Natural killer cell treated with Interleukin-12 subunit alpha and Interleukin-12 subunit beta and Interleukin-15 and Interleukin-18, amount 100 ng/mL, for 72 hours (primary cell): ENCODE measurements around the gene MYH7B. TPM values are rescaled to one million over a fixed set of nuclear protein-coding genes. Genes with fewer than 3 reads are reported as not detected.

ENCODE experiments used
- ATAC-seq, 2 donors: fragments of 150-1000 bp; cut with Tn5 transposase in 1 of 2; sonication (Bioruptor Pico), chemical (Tn5 transposase) in 1 of 2; 2 replicates each; pipeline ENCODE4 v1.10.0; 2021
- DNase-seq: peaks from one replicate; pipeline ENCODE4 v3.0.0; 2022; ENCODE audit warnings: low spot score
- H3K27ac Mint-ChIP-seq, 2 donors: 1 replicate in 1 of 2; 2 replicates in 1 of 2; pipeline ENCODE4 v1.8.0; 2022; ENCODE audit warnings: mixed read lengths in 2 of 2, mild to moderate bottlenecking in 1 of 2, moderate library complexity in 1 of 2
- H3K27me3 Mint-ChIP-seq, 2 donors: 1 replicate in 1 of 2; 2 replicates in 1 of 2; pipeline ENCODE4 v1.8.0; 2022; ENCODE audit warnings: mixed read lengths in 2 of 2
- H3K36me3 Mint-ChIP-seq: one replicate; pipeline ENCODE4 v1.8.0; 2022; ENCODE audit warnings: mixed read lengths
- H3K4me1 Mint-ChIP-seq, 2 donors: 1 replicate in 1 of 2; 2 replicates in 1 of 2; pipeline ENCODE4 v1.8.0; 2022; ENCODE audit warnings: low read depth in 2 of 2, mixed read lengths in 2 of 2, mild to moderate bottlenecking in 1 of 2
- H3K4me3 Mint-ChIP-seq: one replicate; pipeline ENCODE4 v1.8.0; 2022; ENCODE audit warnings: mixed read lengths
- H3K9me3 Mint-ChIP-seq: 2 replicates; pipeline ENCODE4 v1.8.0; 2022; ENCODE audit warnings: mixed read lengths
- total RNA-seq, 2 donors: library from RNA; stranded (reverse); gene quantifications; one replicate each; pipeline ENCODE4 v1.2.3, GENCODE V29; 2022

The MYH7B gene
- total RNA-seq, 2 donors from 2014 or later = 0.19 TPM; not detected in 1

DNA sequence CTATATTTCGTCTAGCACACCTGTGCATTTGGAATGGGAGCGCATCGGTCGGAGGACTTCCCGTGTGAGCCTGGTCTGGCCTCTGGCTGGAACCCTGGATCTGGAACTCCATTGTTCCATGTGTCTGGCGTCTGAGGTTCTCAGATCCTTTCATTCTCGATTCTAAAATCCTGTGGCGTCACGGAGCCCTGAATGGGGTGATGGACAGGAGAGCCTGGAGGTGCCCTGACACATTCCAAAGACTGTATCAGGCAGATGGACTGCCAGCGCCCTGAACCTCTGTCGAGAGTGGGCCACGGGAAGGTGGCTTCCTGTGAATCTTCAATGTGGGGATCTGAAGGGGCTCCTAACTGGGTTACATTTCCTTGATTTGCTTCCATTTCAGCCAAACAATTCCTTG is 20.6 kb downstream of the MYH7B start:
- Mint-ChIP-seq H3K4me3 (no peak overlapping the region), H3K9me3 (no peaks in the 10 kb centered on the region), H3K36me3 (no peaks in the 10 kb centered on the region), H3K27ac (no peak overlapping the region), H3K27me3 (peaks cover 7 to 11% of the 10 kb centered on the region in 2 donors), H3K4me1 (no peaks in the 10 kb centered on the region)
- peak; percentile 44 for DNase-seq
- no peak for ATAC-seq

DNA sequence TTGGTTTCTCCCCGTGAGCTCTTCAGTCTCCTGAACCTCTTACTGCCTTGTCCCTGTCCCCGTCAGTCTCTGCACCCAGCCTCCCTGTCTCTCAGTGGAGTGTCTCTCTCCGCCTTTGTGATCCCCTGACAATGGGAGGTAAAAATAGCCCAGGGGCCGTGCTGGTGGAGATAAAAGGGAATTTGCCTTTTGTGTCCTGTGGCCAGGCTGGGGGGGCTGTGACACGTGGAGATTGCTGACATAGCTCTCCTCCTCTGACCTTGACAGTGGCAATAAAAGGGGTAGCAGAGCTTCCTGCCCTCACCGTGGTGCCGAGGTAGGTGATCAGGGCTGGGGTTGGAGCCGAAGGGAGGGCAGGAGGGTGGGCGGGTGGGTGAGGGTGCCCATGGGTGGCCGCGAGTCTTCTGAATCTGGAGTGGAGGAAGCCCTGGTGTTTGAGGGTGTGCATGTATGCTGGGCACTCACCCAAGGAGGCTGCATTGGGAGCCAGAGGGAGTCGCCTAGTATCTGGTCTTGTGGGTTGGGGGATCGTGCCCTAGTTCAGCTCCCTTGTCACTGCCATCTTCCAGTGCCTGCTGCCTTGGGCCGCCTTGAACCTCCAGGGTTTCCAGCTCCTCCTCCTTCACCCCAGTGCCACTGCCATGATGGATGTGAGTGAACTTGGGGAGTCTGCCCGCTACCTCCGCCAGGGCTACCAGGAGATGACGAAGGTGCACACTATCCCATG is 21.9 kb downstream of the MYH7B start:
- no peak overlapping the region for H3K27ac Mint-ChIP-seq

GRCh38 chr20:34978092-34978744 is 22.6 kb downstream of the MYH7B start:
- H3K36me3 Mint-ChIP-seq = no peaks in the 10 kb centered on the region
- no peaks in the 10 kb centered on the region for H3K9me3 Mint-ChIP-seq
- H3K4me1 Mint-ChIP-seq = no peaks in the 10 kb centered on the region
- no peak overlapping the region for H3K4me3 Mint-ChIP-seq
- peak; percentile 32 for DNase-seq
- no peak overlapping the region for H3K27ac Mint-ChIP-seq
- no peak for ATAC-seq
- H3K27me3 Mint-ChIP-seq = peaks cover 12 to 17% of the 10 kb centered on the region in 2 donors

More for the DNA sequence above, 21.9 kb downstream of the MYH7B start:
- Mint-ChIP-seq H3K4me1 (no peaks in the 10 kb centered on the region), H3K36me3 (no peaks in the 10 kb centered on the region), H3K9me3 (no peaks in the 10 kb centered on the region), H3K4me3 (no peak overlapping the region), H3K27me3 (peaks cover 10 to 11% of the 10 kb centered on the region in 2 donors)
- peak; percentile 39 for DNase-seq
- ATAC-seq = no peak

DNA sequence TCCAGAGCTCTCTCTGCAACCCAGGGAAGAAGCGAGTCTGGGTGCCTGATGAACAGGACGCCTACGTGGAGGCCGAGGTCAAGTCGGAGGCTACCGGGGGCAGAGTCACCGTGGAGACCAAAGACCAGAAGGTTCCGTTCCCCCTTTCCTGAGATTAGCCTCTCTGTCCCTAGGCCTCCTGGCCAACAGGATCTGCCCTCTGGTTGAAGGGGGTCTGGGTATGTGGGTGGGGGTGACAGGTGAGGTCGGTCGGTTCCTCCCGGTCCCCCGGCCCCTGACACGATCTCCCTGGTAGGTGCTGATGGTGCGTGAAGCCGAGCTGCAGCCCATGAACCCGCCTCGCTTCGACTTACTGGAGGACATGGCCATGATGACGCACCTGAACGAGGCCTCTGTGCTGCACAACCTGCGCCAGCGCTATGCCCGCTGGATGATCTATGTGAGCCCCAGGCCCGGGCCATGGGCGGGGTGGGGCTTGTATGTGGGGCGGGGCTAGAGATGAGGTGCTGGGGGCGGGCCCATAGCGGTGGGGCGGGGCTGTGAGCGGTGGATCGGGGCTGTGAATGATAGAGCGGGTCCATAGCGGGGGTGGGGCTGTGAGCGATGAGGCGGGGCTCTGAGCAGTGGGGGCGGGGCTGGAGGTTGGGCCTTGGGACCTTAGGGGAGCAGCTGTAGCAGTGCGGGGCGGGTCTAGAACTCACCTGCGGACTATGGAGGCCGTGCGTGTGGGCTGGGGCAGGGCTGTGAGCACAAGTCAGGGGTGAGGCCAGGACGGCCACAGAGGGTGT is 23.9 kb downstream of the MYH7B start:
- peak; percentile 55 for DNase-seq
- H3K27ac Mint-ChIP-seq = no peak overlapping the region
- H3K27me3 Mint-ChIP-seq = peaks cover 19 to 20% of the 10 kb centered on the region in 2 donors
- H3K36me3 Mint-ChIP-seq = no peaks in the 10 kb centered on the region
- H3K9me3 Mint-ChIP-seq = no peaks in the 10 kb centered on the region
- ATAC-seq = peak; percentile 14 to 47
- no peak overlapping the region for H3K4me3 Mint-ChIP-seq
- no peaks in the 10 kb centered on the region for H3K4me1 Mint-ChIP-seq

- H3K9me3 Mint-ChIP-seq = no peaks in the 10 kb centered on the region
- H3K36me3 Mint-ChIP-seq = no peaks in the 10 kb centered on the region
- DNase-seq (no peak), ATAC-seq (no peak)
- H3K4me3 Mint-ChIP-seq = no peak overlapping the region
- H3K27me3 Mint-ChIP-seq = peaks cover 21 to 24% of the 10 kb centered on the region in 2 donors
- no peak overlapping the region for H3K27ac Mint-ChIP-seq
- peaks cover 0 to 3% of the 10 kb centered on the region in 2 donors for H3K4me1 Mint-ChIP-seq
Observed at GRCh38 chr20:34980543-34981233, 25.0 kb downstream of the MYH7B start.

DNA sequence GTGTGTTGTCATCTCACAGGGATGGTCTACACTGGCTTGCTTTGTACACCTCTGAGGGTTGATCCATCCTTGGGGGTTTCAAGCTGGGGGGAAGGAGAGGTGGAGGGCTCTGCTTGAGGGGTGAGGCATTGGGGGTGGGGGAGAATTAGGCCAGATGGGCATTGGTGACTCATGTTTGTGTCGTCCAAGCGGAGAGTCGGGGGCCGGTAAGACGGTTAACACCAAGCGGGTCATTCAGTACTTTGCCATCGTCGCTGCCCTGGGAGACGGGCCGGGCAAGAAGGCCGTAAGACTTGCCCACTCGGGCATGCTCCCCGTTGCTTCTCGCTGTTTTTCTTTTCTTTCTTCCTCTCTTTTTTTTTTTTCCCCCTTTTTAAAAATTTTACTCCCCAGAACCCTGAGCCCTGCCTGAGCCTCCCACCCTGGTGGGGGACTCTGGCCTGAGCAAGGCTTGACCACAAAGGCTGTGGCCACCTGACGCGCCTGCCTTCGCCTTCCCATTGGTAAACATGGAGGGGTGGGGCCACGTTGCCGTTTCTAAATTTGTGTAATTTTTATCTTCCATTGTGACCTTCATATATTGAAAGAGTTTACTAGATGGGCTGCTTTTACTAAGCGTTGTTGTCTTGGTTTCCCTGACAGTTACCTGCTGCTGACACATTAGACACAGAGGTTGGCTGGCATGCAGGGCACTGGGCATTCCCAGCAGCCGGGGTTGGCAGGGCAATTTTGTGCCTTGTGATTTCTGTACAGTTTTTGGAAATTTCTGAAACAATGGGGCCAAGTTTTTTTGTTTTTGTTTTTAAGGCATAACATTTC is 26.8 kb downstream of the MYH7B start:
- H3K4me3 Mint-ChIP-seq = no peak overlapping the region
- ATAC-seq (no peak), DNase-seq (no peak)
- H3K27ac Mint-ChIP-seq = no peak overlapping the region
- H3K27me3 Mint-ChIP-seq = peaks cover 19 to 21% of the 10 kb centered on the region in 2 donors
- H3K36me3 Mint-ChIP-seq = no peaks in the 10 kb centered on the region
- H3K4me1 Mint-ChIP-seq = peaks cover 0 to 3% of the 10 kb centered on the region in 2 donors
- H3K9me3 Mint-ChIP-seq = no peaks in the 10 kb centered on the region

GRCh38 chr20:34983089-34983820 is 27.6 kb downstream of the MYH7B start:
- no peaks in the 10 kb centered on the region for H3K9me3 Mint-ChIP-seq
- DNase-seq = no peak
- H3K36me3 Mint-ChIP-seq = no peaks in the 10 kb centered on the region
- no peak overlapping the region for H3K4me3 Mint-ChIP-seq
- H3K27me3 Mint-ChIP-seq = peaks cover 16 to 21% of the 10 kb centered on the region in 2 donors
- H3K4me1 Mint-ChIP-seq = peaks cover 0 to 3% of the 10 kb centered on the region in 2 donors
- no peak for ATAC-seq
- no peak overlapping the region for H3K27ac Mint-ChIP-seq

- Mint-ChIP-seq H3K27me3 (peaks cover 16 to 21% of the 10 kb centered on the region in 2 donors), H3K4me1 (peaks cover 0 to 3% of the 10 kb centered on the region in 2 donors), H3K36me3 (no peaks in the 10 kb centered on the region), H3K9me3 (no peaks in the 10 kb centered on the region), H3K27ac (no peak overlapping the region), H3K4me3 (no peak overlapping the region)
- DNase-seq (no peak), ATAC-seq (no peak)
Observed at GRCh38 chr20:34983995-34984735, 28.5 kb downstream of the MYH7B start.

DNA sequence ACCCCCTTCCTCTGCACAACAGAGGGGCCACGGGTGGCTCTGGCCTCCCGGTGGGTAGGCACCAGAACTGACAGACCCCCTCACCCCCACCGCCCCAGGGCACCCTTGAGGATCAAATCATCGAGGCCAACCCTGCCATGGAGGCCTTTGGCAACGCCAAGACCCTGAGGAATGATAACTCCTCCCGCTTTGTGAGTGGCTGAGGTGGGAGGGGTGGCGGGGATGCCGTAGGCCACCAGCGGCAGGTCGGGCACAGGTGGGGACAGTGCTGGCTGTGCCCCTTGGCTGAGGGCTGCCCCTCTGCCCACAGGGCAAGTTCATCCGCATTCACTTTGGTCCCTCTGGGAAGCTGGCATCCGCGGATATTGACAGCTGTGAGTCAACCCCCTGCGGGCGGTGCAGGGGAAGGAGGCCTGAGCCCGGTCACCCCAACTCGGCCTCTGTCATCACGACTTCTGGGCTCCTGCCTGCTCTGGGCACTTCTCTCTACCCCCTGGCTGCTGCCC is 29.1 kb downstream of the MYH7B start:
- Mint-ChIP-seq H3K9me3 (no peaks in the 10 kb centered on the region), H3K27me3 (peaks cover 16 to 21% of the 10 kb centered on the region in 2 donors), H3K36me3 (no peaks in the 10 kb centered on the region), H3K27ac (no peak overlapping the region), H3K4me1 (peaks cover 0 to 3% of the 10 kb centered on the region in 2 donors), H3K4me3 (no peak overlapping the region)
- ATAC-seq = peak in 1 of 2 donors; percentile 3
- no peak for DNase-seq

GRCh38 chr20:34985461-34986310 is 30.0 kb downstream of the MYH7B start:
- peaks cover 0 to 3% of the 10 kb centered on the region in 2 donors for H3K4me1 Mint-ChIP-seq
- no peak overlapping the region for H3K4me3 Mint-ChIP-seq
- H3K9me3 Mint-ChIP-seq = no peaks in the 10 kb centered on the region
- ATAC-seq (no peak), DNase-seq (no peak)
- peak overlapping the region in 1 of 2 donors; percentile 70 for H3K27ac Mint-ChIP-seq
- H3K36me3 Mint-ChIP-seq = no peaks in the 10 kb centered on the region
- peaks cover 16 to 21% of the 10 kb centered on the region in 2 donors for H3K27me3 Mint-ChIP-seq
